ENCODE data around the gene MIA. TPM values are rescaled to one million over a fixed set of nuclear protein-coding genes. Genes with fewer than 3 reads are reported as not detected.

Gene MIA
- total RNA-seq, 1 experiment from 2014 or later = 49.3 TPM

DNA sequence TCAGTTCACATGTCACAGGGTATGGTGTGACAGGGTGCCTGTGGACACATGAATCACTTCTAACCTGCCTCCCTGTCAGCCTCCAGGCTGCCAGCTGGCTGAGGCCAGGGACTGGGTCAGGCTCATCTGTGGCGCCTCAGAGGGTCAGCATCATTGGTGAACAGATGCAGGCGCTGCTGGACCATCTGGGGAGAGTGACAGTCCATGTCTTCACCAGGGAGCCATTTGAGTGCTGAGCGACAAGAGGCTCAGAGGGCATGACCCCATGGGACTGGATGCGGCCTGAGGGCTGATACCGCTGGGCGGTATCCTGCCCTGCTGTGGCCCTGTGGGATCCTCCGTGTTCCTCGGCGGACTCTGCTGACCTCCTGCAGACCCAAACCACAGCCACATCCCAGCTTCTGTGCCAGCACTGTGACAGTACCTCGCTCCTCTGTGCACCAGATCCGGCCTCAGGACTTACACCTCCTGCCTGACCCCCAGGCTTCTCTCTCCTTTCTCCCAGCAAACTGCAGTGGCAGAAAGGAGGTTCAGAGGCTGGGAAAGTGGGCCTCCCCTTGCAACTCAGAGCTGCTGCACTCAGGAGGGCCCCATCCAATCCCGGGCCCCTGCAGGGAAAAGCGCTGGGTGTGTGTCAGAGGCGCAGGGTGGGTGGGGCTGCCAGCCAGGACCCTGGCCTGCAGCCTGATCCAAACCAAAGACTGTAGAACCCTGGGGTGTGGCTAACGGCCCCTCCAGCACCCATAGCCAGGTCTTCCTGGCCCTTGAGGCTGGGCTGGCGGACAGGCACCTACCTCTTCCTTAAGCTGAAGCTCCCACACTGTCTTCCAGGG is 35.2 kb upstream of the MIA start:
- Mint-ChIP-seq H3K27ac (ENCODE audit: unreplicated experiment) (peak overlapping the region; percentile 54), H3K9me3 (ENCODE audit: low read depth, unreplicated experiment) (no peaks in the 10 kb centered on the region), H3K4me1 (ENCODE audit: low read depth, unreplicated experiment) (peaks cover 8% of the 10 kb centered on the region), H3K27me3 (ENCODE audit: unreplicated experiment) (no peaks in the 10 kb centered on the region), H3K4me3 (ENCODE audit: low read depth, unreplicated experiment) (no peak overlapping the region), H3K36me3 (ENCODE audit: insufficient read depth, unreplicated experiment) (peaks cover 81% of the 10 kb centered on the region)
- CTCF ChIA-PET = no interaction called here
- TF ChIP-seq, protein P1, sequence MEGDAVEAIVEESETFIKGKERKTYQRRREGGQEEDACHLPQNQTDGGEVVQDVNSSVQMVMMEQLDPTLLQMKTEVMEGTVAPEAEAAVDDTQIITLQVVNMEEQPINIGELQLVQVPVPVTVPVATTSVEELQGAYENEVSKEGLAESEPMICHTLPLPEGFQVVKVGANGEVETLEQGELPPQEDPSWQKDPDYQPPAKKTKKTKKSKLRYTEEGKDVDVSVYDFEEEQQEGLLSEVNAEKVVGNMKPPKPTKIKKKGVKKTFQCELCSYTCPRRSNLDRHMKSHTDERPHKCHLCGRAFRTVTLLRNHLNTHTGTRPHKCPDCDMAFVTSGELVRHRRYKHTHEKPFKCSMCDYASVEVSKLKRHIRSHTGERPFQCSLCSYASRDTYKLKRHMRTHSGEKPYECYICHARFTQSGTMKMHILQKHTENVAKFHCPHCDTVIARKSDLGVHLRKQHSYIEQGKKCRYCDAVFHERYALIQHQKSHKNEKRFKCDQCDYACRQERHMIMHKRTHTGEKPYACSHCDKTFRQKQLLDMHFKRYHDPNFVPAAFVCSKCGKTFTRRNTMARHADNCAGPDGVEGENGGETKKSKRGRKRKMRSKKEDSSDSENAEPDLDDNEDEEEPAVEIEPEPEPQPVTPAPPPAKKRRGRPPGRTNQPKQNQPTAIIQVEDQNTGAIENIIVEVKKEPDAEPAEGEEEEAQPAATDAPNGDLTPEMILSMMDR (IDR thresholded peaks at IDR 0.05; ENCODE audit: unreplicated experiment) = no peak
- BruUV-seq (replicated peaks) = no TSS peak
- intact Hi-C loops (cut with micrococcal nuclease; ENCODE audit: unreplicated experiment) = no loop called here
- no peak for DNase-seq

DNA sequence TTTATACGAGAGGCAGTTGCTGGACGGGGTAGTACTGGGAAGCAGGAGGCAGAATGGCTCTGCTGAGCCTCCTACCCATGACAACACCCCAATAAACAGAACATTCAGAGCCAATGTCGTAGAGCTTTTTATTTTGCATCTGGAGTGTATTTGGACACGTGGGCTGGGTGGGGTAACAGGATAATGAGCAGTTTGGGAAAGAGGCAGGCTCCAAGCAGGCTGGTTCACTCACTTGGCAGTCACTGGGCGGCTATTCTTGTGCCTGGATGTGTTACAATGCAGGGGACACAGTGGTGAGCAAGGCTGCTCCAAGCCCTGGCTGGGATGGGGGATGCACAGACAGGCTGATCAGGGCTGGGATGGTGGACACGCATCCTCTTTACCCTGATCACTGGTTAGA is 34.6 kb upstream of the MIA start:
- CTCF ChIA-PET = no interaction called here
- Mint-ChIP-seq H3K4me1 (ENCODE audit: low read depth, unreplicated experiment) (peaks cover 2% of the 10 kb centered on the region), H3K36me3 (ENCODE audit: insufficient read depth, unreplicated experiment) (peaks cover 74% of the 10 kb centered on the region)

DNA sequence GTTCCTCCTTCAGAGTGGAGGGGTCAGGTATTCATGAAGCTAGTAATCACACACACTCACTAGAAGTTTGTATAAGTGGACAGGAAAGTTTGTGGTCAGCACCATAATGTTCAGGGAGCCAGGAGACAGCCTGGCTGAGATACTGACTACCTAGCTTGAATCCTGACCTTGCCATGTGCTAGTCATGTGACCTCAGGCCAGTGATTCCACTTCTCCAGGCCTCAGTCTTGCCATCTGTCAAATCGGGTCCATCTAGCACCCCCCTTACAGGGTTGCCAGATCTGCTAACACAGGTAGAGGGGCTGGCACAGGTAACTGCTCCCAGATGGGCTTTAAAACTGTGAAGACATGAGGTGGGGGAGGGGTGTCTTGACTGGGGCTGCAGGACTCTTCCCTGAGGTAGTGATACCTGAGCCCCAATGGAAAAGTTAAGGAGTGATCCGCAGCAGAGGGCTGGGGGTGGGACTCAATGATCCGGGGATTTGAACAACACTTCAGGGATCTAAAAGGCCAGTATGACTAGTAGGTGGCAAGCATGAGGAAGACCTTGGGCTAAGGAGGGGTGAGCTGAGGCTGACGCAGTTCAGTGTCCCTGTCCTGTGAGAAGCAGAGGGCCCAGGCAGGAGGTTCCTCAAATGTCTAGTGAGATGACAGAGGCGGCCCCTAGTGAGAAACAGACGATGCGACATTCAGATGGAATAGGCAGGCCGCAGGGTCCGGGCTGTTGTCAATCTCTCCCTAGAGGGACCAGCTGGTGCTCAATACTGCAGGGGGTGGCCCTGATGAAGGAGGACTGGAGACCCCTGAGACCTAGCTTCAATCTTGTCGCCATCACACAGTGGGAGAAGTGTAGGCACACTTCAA is 33.6 kb upstream of the MIA start:
- peak overlapping the region; percentile 21 for H3K27ac Mint-ChIP-seq (ENCODE audit: unreplicated experiment)
- intact Hi-C loops (cut with micrococcal nuclease; ENCODE audit: unreplicated experiment) = no loop called here
- CTCF ChIA-PET = interaction anchor here (0.8 kb wide), 1 partner anchor 9 kb away, joined by 3 read pairs; the partner anchor contains the start of gene ACTMAP
- peaks cover 66% of the 10 kb centered on the region for H3K36me3 Mint-ChIP-seq (ENCODE audit: insufficient read depth, unreplicated experiment)
- no peak overlapping the region for H3K4me3 Mint-ChIP-seq (ENCODE audit: low read depth, unreplicated experiment)
- no TSS peak for BruUV-seq (replicated peaks)
- TF ChIP-seq, protein P1 (IDR thresholded peaks at IDR 0.05; ENCODE audit: unreplicated experiment) = no peak
- H3K4me1 Mint-ChIP-seq (ENCODE audit: low read depth, unreplicated experiment) = no peaks in the 10 kb centered on the region
- H3K27me3 Mint-ChIP-seq (ENCODE audit: unreplicated experiment) = no peaks in the 10 kb centered on the region
- DNase-seq = no peak
- H3K9me3 Mint-ChIP-seq (ENCODE audit: low read depth, unreplicated experiment) = no peaks in the 10 kb centered on the region

More for the DNA sequence above, 34.6 kb upstream of the MIA start:
- no TSS peak for BruUV-seq (replicated peaks)
- Mint-ChIP-seq H3K4me3 (ENCODE audit: low read depth, unreplicated experiment) (no peak overlapping the region), H3K27me3 (ENCODE audit: unreplicated experiment) (no peaks in the 10 kb centered on the region), H3K27ac (ENCODE audit: unreplicated experiment) (peak overlapping the region; percentile 43), H3K9me3 (ENCODE audit: low read depth, unreplicated experiment) (no peaks in the 10 kb centered on the region)
- no peak for DNase-seq
- intact Hi-C loops (cut with micrococcal nuclease; ENCODE audit: unreplicated experiment) = no loop called here
- TF ChIP-seq, protein P1 (IDR thresholded peaks at IDR 0.05; ENCODE audit: unreplicated experiment) = no peak

DNA sequence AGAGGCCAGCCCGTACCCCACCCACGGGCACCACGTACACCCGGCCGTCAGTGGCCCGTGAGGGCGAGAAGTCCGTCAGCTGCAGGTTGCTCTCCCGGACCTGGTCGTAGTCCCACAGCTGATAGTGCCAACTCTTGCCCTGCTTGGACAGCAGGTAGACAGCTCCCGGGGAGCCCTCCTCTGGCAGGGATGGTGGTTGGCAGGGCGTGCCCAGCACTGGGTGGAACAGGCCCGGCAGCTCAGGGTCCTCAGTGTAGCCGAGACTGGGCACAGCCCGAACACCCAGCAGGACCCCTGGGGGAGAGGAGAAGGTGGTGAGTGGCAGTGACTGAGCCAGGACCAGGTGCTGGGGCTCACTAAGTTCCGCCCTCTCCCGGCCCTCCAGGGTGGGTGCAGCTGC is 32.8 kb upstream of the MIA start:
- H3K27ac Mint-ChIP-seq (ENCODE audit: unreplicated experiment) = no peak overlapping the region
- intact Hi-C loops (cut with micrococcal nuclease; ENCODE audit: unreplicated experiment) = no loop called here
- no peaks in the 10 kb centered on the region for H3K9me3 Mint-ChIP-seq (ENCODE audit: low read depth, unreplicated experiment)
- CTCF ChIA-PET = interaction anchor here (0.8 to 2.1 kb wide), 2 partner anchors 8 to 79 kb away, joined by 3 to 4 read pairs; partner anchors contain the start of gene ACTMAP
- H3K27me3 Mint-ChIP-seq (ENCODE audit: unreplicated experiment) = no peaks in the 10 kb centered on the region
- TF ChIP-seq, protein P1 (IDR thresholded peaks at IDR 0.05; ENCODE audit: unreplicated experiment) = no peak
- no peak for DNase-seq
- BruUV-seq (replicated peaks) = no TSS peak
- H3K36me3 Mint-ChIP-seq (ENCODE audit: insufficient read depth, unreplicated experiment) = peaks cover 62% of the 10 kb centered on the region
- H3K4me1 Mint-ChIP-seq (ENCODE audit: low read depth, unreplicated experiment) = no peaks in the 10 kb centered on the region
- H3K4me3 Mint-ChIP-seq (ENCODE audit: low read depth, unreplicated experiment) = no peak overlapping the region

All from Calu3 (cell line).